OCI-LY1 (cell line): ENCODE measurements around the gene BAZ2A.

Experiments
- CTCF ChIP-seq: fragments of 200-600 bp; sonication (generic), shearing (Covaris generic); IDR thresholded peaks from 2 replicates; pipeline ENCODE4 v1.5.1; 2017; ENCODE audit warnings: mild to moderate bottlenecking, antibody characterized with exemption, low read length, moderate library complexity, mixed read lengths
- EZH2 ChIP-seq: fragments of 200-600 bp; sonication (generic), shearing (Covaris generic); IDR thresholded peaks from 2 replicates; pipeline ENCODE4 v1.8.0; 2017; ENCODE audit warnings: borderline replicate concordance, mixed run types, mild to moderate bottlenecking, antibody characterized with exemption, low read length, moderate library complexity, mixed read lengths

GRCh38 chr12:56637621-56638020 lies 7.5 kb upstream of the BAZ2A start:
- TF ChIP-seq CTCF (no peak), EZH2 (no peak)
